SJCRH30 (cell line): ENCODE results near the gene FCHO2. TPM values are rescaled to one million over a fixed set of nuclear protein-coding genes. Genes with fewer than 3 reads are reported as not detected.

Experiments
- DNase-seq, 2 experiments: peaks; one replicate each; pipeline ENCODE4 v3.0.0-alpha.2; 2015 to 2020
- H3K27ac ChIP-seq: fragments of 250-450 bp; sonication (Bioruptor Pico); 2 replicates; pipeline ENCODE4 v1.5.1; 2020; ENCODE audit warnings: mild to moderate bottlenecking, moderate library complexity
- H3K27me3 ChIP-seq: fragments of 250-450 bp; sonication (Bioruptor Pico); 2 replicates; pipeline ENCODE4 v1.5.1; 2020; ENCODE audit warnings: mild to moderate bottlenecking, moderate library complexity
- H3K36me3 ChIP-seq: fragments of 250-450 bp; sonication (Bioruptor Pico); 2 replicates; pipeline ENCODE4 v1.5.1; 2020; ENCODE audit warnings: mild to moderate bottlenecking, moderate library complexity
- H3K4me1 ChIP-seq: fragments of 250-450 bp; sonication (Bioruptor Pico); 2 replicates; pipeline ENCODE4 v1.5.1; 2020; ENCODE audit warnings: mild to moderate bottlenecking, moderate library complexity
- H3K4me3 ChIP-seq: fragments of 250-450 bp; sonication (Bioruptor Pico); 2 replicates; pipeline ENCODE4 v1.5.1; 2020; ENCODE audit warnings: mild to moderate bottlenecking, moderate library complexity
- H3K9me3 ChIP-seq: fragments of 250-450 bp; sonication (Bioruptor Pico); replicated peaks from 2 replicates; pipeline ENCODE4 v1.5.1; 2020; ENCODE audit warnings: mild to moderate bottlenecking, moderate library complexity
- total RNA-seq: library from RNA; depleted of rRNA; stranded (reverse); fragments of >200 nt; shearing (Covaris generic); gene quantifications from 2 replicates; pipeline ENCODE4 v1.2.3, GENCODE V29; 2014; rRNA removed

Gene FCHO2
- total RNA-seq, 1 experiment from 2014 or later: 15.4 TPM

- H3K4me1 ChIP-seq: no peaks in the 10 kb centered on the region
- DNase-seq: peak; percentile 22 to 46
- no peak overlapping the region for H3K27ac ChIP-seq
- H3K36me3 ChIP-seq: no peaks in the 10 kb centered on the region
- H3K4me3 ChIP-seq: no peak overlapping the region
- no peaks in the 10 kb centered on the region for H3K9me3 ChIP-seq
- no peaks in the 10 kb centered on the region for H3K27me3 ChIP-seq
Measured at GRCh38 chr5:73135429-73136054, 179.7 kb downstream of the FCHO2 start.

GRCh38 chr5:73136055-73136562 lies 180.3 kb downstream of the FCHO2 start:
- Histone ChIP-seq H3K27ac (no peak overlapping the region), H3K4me3 (peak overlapping the region; percentile 12; the same call in 1 of the 2 replicates), H3K9me3 (no peaks in the 10 kb centered on the region), H3K27me3 (no peaks in the 10 kb centered on the region), H3K36me3 (no peaks in the 10 kb centered on the region), H3K4me1 (no peaks in the 10 kb centered on the region)
- DNase-seq: peak; percentile 29 to 49

- no peak overlapping the region for H3K4me3 ChIP-seq
- H3K27ac ChIP-seq: no peak overlapping the region
- no peaks in the 10 kb centered on the region for H3K9me3 ChIP-seq
- H3K36me3 ChIP-seq: no peaks in the 10 kb centered on the region
- H3K4me1 ChIP-seq: no peaks in the 10 kb centered on the region
- no peak for DNase-seq
- H3K27me3 ChIP-seq: no peaks in the 10 kb centered on the region
Measured at GRCh38 chr5:73137563-73138530, 182.0 kb downstream of the FCHO2 start.

GRCh38 chr5:73139485-73139884 lies 183.6 kb downstream of the FCHO2 start:
- Histone ChIP-seq H3K9me3 (no peaks in the 10 kb centered on the region), H3K36me3 (no peaks in the 10 kb centered on the region), H3K27me3 (no peaks in the 10 kb centered on the region), H3K4me3 (no peak overlapping the region), H3K4me1 (no peaks in the 10 kb centered on the region), H3K27ac (no peak overlapping the region)
- no peak for DNase-seq

Other genes with a start within 250 kb of the FCHO2 start
- 194 and 209 TPM in 2 replicates for gene TNPO1, start 139.4 kb upstream of the FCHO2 start, total RNA-seq
- gene TMEM171, start 164.5 kb downstream of the FCHO2 start, total RNA-seq: not detected in 2 replicates
- not detected in 2 replicates for gene TMEM174, start 217.2 kb downstream of the FCHO2 start, total RNA-seq